ENCODE results near the gene PTGR2. TPM values are rescaled to one million over a fixed set of nuclear protein-coding genes. Genes with fewer than 3 reads are reported as not detected.
A peak's percentile ranks its signal among the peaks of the same experiment; 100 is the strongest.

PTGR2 gene
- total RNA-seq, 1 experiment from 2014 or later, result 6.7 TPM

DNA sequence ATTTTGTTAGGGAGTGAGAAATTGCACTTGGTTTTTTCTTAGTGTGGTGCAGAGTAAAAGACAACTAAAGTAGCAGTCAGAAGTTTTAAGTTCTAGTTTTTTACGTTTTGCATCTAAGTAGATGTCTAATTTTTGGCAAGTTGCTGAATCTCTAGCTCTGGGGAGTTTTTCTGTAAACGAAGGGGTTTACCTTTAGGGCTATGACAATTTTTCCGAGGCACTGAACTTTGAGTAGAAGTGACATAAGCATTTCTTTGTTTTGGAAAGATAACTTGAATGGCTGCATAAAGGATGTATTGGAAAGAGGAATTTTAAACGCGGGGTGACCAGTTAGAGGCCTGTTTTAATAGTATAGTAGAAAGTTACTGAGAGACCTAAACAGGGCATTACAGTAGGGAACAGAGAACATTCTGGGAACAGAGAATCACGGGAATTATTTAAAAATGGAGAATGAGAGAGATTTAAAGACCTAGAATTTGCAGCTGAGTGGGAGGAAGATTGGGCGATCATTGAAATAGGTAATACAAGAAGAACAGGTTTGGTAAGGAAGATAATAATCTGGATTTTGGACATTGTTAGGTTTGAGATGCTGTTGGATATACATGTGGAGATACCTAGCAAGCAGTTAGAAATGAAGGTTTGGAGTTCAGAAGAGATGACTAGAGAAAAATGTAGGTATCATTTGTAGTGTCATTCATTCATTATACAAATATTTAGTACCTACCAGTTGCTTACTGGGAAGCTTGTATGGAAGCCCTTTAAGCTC, 36.2 kb downstream of the PTGR2 start:
- Mint-ChIP-seq H3K27me3 (ENCODE audit: low read depth) (no peaks in the 10 kb centered on the region), H3K4me1 (peaks cover 19 to 21% of the 10 kb centered on the region in 2 experiments)

More for the DNA sequence above, 36.2 kb downstream of the PTGR2 start:
- H4K5ac ChIP-seq (ENCODE audit: insufficient read length, low read depth, low read length), result no peak overlapping the region
- no peaks in the 10 kb centered on the region for H3K9me3 Mint-ChIP-seq
- H3K4me3 Mint-ChIP-seq, result peak overlapping the region; percentile 86 to 91
- WGBS (ENCODE audit: extremely low coverage, insufficient read length, low lambda C conversion rate), result no CpG with 5 or more reads among the region's 7 CpGs
- no peaks in the 10 kb centered on the region for H3K9me3 ChIP-seq (ENCODE audit: control insufficient read depth, low read depth, low read length)
- H4K8ac ChIP-seq (replicated peaks; ENCODE audit: insufficient read length, low read depth, low read length), result no peak overlapping the region
- DNase-seq, result no peak
- no peak overlapping the region for H3K18ac ChIP-seq (ENCODE audit: insufficient read length, low read depth, low read length)
- H2AK5ac ChIP-seq (ENCODE audit: insufficient read length, low read length), result no peak overlapping the region
- H3K79me1 ChIP-seq (ENCODE audit: insufficient read depth, low read depth, low read length, poor library complexity, severe bottlenecking), result peaks cover 6% of the 10 kb centered on the region
- H3K23me2 ChIP-seq (ENCODE audit: insufficient read length, low read depth, low read length, poor library complexity, severe bottlenecking), result peaks cover 13% of the 10 kb centered on the region
- no peak overlapping the region for H2BK15ac ChIP-seq (ENCODE audit: low read depth, low read length)
- no peak overlapping the region for H3K27ac ChIP-seq (ENCODE audit: insufficient read length, low read depth, low read length)
- H3K23ac ChIP-seq (ENCODE audit: insufficient read length, low read depth, low read length), result no peak overlapping the region
- no peak overlapping the region for H3K56ac ChIP-seq (ENCODE audit: insufficient read length, low read depth, low read length)
- no peak overlapping the region for H2BK120ac ChIP-seq (ENCODE audit: low read depth, low read length, poor library complexity, severe bottlenecking)
- TF ChIP-seq, protein P1, sequence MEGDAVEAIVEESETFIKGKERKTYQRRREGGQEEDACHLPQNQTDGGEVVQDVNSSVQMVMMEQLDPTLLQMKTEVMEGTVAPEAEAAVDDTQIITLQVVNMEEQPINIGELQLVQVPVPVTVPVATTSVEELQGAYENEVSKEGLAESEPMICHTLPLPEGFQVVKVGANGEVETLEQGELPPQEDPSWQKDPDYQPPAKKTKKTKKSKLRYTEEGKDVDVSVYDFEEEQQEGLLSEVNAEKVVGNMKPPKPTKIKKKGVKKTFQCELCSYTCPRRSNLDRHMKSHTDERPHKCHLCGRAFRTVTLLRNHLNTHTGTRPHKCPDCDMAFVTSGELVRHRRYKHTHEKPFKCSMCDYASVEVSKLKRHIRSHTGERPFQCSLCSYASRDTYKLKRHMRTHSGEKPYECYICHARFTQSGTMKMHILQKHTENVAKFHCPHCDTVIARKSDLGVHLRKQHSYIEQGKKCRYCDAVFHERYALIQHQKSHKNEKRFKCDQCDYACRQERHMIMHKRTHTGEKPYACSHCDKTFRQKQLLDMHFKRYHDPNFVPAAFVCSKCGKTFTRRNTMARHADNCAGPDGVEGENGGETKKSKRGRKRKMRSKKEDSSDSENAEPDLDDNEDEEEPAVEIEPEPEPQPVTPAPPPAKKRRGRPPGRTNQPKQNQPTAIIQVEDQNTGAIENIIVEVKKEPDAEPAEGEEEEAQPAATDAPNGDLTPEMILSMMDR (conservative IDR thresholded peaks at IDR 0.05), result no peak
- H3K4ac ChIP-seq (ENCODE audit: low read depth, low read length), result no peak overlapping the region
- H3K14ac ChIP-seq (ENCODE audit: insufficient read depth, low read length), result no peak overlapping the region
- H3K36me3 Mint-ChIP-seq (ENCODE audit: insufficient read depth in 1 of 3, low read depth in 3 of 3), result peaks cover 0 to 9% (median 6%) of the 10 kb centered on the region in 3 experiments; a peak in 4 of 7 replicates
- H2BK20ac ChIP-seq (ENCODE audit: low read depth, low read length, poor library complexity, severe bottlenecking), result no peak overlapping the region
- H3K4me1 ChIP-seq (ENCODE audit: insufficient read depth, low read length), result no peaks in the 10 kb centered on the region
- no peak overlapping the region for H2BK5ac ChIP-seq (ENCODE audit: insufficient read length, low read length)
- no peak overlapping the region for H2AFZ ChIP-seq (ENCODE audit: low read length)
- peak overlapping the region in 1 of 3 experiments; percentile 42; a peak in 2 of 7 replicates for H3K27ac Mint-ChIP-seq
- peak overlapping the region; percentile 85 for H3K9ac ChIP-seq (ENCODE audit: extremely low read depth, insufficient read length, low read length)
- H3K27me3 ChIP-seq (ENCODE audit: insufficient read depth, low read length), result no peaks in the 10 kb centered on the region
- H4K20me1 ChIP-seq (ENCODE audit: control insufficient read depth, insufficient read depth, insufficient read length), result no peaks in the 10 kb centered on the region
- H2BK12ac ChIP-seq (ENCODE audit: insufficient read length, low read depth, low read length), result no peak overlapping the region
- H4K91ac ChIP-seq (ENCODE audit: insufficient read length, low read depth, low read length), result no peak overlapping the region
- peaks cover 10% of the 10 kb centered on the region; the same call in 1 of the 2 replicates for H3K79me2 ChIP-seq (ENCODE audit: insufficient read depth, low read length)
- H3K4me2 ChIP-seq (ENCODE audit: insufficient read depth, insufficient read length, low read length), result peak overlapping the region; percentile 91
- no peak overlapping the region for H3T11ph ChIP-seq (ENCODE audit: low read length)
